ENCODE data around the gene PSAP.

Gene PSAP

DNA sequence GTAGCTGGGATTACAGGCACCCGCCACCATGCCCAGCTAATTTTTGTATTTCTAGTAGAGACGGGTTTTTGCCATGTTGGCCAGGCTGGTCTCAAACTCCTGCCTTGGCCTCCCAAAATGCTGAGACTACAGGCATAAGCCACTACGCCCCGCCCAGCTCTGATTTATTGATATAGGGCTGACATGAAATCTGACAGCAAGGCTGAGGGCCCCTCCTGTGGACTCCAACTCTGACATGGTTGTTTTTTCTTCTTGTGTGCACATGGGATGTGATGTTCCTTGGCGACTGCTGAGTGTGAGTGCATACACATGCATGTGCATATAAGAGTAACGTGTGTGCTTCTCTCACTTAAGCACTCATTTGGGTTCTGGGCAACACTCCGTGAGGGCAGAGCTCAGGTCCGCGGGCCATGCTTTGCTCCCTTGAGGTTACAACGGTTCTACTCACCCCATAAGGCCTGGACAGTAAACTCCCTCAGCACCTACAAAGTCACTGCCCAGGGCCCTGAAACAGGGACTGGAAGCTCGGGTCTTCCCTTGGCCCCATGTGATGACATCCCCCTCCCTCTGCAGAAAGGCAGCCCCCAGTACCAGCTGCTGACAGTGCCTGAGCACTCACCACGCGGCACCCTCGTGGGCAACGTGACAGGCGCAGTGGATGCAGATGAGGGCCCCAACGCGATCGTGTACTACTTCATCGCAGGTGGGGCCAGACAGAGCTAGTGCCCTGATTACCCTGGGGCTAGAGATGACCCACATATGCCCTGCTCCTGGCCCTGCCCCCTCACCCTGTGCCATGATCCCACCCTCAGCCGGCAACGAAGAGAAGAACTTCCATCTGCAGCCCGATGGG is 44.1 kb downstream of the PSAP start:
- no peak for DNase-seq

DNA sequence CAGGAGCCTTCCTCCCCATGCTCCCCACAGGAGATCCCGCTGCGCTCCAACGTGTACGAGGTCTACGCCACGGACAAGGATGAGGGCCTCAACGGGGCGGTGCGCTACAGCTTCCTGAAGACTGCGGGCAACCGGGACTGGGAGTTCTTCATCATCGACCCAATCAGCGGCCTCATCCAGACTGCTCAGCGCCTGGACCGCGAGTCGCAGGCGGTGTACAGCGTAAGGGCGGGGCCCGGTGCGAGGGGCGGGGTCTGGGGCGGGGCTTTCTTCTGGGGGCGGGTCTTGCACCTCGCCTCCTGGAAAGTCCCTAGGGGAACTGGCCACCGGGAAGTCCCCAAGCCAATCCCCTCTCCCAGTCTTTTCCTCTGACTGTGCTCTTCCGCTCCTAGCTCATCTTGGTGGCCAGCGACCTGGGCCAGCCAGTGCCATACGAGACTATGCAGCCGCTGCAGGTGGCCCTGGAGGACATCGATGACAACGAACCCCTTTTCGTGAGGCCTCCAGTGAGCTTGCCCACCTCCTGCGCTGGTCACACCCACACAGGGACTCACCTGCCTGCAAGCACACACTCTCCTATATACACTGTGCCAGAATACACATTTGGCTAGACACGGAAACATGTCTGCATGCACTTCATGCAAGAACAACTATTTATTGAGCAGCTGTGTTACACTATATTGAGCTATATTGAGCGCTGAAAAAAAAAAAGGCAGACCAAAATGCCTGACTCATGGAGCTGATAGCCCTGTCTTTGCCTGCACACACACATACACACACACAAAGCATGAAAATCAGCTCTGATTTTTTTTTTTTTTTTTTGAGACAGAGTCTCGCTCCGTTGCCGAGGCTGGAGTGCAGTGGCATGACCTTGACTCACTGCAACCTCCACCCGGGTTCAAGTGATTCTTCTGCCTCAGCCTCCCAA is 45.0 kb downstream of the PSAP start:
- DNase-seq: no peak

DNA sequence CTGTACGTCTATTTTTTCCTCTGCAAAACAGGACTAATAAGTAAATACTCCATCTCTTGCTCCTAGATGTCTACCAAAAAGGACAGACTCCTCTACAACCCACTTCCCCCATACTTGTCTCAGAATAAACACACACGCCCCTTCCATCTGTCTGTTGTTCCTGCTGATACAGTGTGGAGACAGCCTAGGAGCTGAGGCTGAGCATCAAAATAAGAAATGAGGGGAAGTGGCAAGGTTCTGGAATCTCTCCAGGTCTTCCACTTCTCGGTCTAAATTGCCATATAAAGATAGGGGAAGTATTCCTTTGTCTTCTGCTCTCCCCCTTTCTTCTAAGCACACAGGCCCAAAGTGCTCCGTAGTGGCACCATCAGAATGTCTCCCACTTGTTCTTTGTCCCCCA is 47.0 kb downstream of the PSAP start:
- no peak for DNase-seq

DNA sequence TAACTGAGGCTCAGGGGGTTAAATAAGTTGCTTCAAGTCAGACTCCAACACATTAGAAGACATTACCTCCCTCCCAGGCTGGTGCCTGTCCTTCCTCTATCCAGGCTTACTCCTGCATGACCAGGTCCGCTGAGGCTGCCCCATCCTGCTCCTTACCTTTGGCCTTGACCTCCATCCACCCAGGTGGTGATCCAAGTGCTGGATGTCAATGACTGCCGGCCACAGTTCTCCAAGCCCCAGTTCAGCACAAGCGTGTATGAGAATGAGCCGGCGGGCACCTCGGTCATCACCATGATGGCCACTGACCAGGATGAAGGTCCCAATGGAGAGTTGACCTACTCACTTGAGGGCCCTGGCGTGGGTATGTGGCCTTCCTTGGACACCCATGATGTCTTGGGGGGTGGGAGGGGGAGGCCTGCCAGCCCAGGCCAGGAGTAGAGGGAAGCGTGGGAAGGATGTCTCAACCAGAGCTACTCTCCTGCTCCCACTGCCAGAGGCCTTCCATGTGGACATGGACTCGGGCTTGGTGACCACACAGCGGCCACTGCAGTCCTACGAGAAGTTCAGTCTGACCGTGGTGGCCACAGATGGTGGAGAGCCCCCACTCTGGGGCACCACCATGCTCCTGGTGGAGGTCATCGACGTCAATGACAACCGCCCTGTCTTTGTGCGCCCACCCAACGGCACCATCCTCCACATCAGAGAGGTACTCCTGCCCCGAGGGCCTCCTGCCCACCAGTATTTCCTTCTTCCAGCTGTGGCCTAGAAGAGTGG is 48.1 kb downstream of the PSAP start:
- DNase-seq: no peak

- no peak for DNase-seq
Measured at GRCh38 chr10:71802235-71802634, 48.8 kb downstream of the PSAP start.

DNA sequence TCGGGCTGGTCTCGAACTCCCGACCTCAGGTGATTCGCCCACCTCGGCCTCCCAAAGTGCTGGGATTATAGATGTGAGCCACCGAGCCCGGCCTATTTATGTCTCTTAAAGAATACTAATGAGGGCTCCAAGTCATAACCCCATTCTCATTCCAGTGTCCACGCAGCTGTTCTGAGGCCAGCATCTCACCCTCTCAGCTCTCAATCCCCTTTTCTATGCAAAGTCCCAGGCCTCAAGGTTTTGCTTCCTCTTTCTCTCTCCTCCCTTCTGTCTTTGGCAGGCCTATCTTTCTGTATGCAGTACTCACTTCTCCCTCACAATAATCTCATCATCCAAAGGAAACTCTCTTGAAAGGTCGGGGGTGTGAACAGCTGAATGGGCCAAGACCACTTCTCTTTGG is 49.7 kb downstream of the PSAP start:
- no peak for DNase-seq

DNA sequence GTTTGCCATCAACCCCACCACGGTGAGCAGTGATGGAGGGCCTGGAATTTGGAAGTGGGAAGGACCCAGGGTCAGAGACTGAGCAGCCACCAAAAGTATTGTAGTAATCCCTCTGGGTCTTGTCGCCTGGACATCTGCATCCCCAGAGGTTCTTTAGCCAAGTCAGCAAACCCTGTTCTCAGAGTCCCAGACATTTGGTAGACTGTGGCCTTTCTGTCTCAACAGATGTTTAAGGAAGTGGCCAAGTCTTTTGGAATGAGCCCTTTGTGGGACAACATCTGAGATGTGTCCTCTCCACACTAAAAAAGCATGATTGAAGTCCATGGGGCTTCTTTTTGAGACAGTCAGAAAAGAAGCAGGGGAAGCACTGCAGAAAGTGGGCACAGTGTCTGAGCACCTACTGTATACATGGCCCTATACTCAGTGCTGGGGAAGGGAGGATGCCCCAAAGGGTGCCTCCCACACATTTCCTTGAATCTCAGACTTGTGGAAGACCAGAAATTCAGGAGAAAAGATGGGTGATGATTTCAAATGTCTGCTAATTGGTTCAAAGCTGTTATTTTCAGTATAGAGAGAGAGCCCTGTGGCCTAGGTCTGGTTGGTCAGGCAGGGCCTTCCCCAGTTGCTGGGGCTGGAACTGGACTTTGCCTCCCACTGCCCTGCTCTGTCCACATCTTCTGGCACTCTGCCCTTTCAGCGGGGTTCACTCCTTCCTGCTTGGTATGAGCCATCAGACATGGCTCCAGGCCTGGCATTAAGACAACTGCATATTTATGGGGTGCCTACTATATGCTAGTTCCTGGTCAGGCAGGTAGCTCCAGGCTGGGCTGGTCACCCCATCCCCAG is 51.2 kb downstream of the PSAP start:
- no peak for DNase-seq

DNA sequence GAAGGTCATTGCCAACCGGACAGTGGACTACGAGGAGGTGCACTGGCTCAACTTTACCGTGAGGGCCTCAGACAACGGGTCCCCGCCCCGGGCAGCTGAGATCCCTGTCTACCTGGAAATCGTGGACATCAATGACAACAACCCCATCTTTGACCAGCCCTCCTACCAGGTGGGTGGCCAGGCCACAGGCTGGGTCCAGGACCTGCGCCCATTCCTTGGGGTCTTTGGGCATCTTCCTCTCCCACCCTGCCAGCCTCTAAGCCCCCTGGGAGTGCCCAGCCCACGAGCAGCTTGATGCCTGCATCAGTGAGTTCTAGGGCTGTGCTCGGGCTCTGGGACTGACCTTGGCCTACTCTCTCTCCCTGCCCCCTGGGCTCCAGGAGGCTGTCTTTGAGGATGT is 51.9 kb downstream of the PSAP start:
- DNase-seq: no peak

DNA sequence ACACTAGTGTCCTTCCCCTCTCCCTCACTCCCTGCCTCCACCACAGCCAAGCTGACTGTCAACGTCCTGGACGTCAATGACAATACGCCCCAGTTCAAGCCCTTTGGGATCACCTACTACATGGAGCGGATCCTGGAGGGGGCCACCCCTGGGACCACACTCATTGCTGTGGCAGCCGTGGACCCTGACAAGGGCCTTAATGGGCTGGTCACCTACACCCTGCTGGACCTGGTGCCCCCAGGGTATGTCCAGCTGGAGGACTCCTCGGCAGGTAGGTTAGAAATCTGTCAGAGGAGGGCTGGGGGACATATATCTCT is 52.8 kb downstream of the PSAP start:
- DNase-seq: no peak

GRCh38 chr10:71797533-71798307 is 53.3 kb downstream of the PSAP start:
- no peak for DNase-seq

DNA sequence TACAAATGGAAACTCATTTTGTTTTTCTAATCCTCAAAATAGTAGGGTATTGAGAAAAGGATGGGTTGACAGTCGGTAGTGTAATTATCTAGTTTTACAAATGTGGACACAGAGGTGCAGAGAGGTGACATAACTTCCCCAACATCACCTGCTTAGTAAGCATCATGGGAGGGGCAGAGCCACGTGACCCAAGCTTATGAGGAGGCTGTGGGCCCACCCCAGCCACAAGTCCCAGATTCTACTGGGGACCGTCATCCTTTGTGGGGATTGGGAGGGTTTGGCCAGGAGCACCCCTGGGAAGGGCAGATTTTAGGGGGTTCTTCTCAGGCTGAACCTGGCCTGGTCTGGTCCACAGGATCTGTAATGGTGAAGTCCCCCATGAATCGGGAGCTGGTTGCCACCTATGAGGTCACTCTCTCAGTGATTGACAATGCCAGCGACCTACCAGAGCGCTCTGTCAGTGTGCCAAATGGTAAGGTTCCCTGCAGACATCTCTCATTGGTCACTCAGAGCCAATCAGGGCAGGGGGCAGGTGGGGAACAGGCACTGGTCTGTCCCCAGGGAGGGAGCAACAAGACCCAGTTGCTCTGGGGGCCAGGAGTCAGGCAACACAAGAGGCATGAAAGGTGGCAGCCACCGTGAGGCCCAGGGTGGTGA is 54.2 kb downstream of the PSAP start:
- no peak for DNase-seq

GRCh38 chr10:71795248-71795647 is 55.8 kb downstream of the PSAP start:
- DNase-seq: no peak

DNA sequence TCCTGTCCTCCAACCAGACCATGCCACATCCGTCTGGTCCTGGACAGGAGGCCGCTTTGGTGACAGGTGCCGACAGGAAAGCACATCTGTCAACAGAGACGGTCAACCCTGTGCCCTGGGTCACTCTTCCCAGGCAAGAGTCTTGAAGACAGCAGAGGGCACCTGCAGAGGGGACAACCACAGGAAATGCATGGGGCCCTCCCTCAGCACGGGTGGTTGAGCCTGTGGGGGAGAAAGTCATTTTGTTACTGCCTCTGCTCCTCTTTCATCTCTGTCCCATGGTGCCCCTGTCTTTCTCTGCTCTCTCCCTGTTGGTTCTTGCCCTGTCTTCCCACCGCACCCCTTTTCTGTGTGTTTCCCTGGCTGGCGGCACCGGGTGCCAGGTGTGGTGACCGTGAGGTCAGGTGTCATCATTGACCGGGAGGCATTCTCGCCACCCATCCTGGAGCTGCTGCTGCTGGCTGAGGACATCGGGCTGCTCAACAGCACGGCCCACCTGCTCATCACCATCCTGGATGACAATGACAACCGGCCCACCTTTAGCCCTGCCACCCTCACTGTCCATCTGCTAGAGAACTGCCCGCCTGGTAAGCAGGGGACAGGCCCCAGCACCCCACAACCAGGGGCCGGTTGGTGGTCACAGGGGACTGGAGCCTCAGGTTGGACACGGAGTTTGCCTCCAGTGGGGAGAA is 60.2 kb downstream of the PSAP start:
- no peak for DNase-seq

- no peak for DNase-seq
Measured at GRCh38 chr10:71789871-71790270, 61.2 kb downstream of the PSAP start.

GRCh38 chr10:71788954-71789353 is 62.1 kb downstream of the PSAP start:
- DNase-seq: no peak

DNA sequence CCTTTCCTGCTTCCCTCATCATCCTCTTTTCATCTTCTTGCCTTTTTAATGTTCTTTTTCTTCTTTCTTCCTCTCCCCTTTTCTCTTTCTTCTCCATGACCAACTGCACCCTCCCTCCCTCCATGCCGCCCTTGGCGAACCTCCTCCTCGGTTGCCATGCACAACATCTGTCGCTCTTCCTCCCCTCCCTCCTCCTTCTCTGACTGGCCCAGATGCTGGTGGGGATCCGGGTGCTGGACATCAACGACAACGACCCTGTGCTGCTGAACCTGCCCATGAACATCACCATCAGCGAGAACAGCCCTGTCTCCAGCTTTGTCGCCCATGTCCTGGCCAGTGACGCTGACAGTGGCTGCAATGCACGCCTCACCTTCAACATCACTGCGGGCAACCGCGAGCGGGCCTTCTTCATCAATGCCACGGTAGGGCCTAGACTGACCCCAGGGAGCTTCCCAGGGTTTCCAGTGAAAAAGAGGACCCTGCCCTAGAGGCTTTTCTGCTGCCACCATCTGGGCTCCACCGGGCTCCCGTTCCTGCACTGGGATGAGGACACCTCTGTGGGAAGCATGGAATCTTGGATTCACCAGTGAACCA is 66.3 kb downstream of the PSAP start:
- no peak for DNase-seq

DNA sequence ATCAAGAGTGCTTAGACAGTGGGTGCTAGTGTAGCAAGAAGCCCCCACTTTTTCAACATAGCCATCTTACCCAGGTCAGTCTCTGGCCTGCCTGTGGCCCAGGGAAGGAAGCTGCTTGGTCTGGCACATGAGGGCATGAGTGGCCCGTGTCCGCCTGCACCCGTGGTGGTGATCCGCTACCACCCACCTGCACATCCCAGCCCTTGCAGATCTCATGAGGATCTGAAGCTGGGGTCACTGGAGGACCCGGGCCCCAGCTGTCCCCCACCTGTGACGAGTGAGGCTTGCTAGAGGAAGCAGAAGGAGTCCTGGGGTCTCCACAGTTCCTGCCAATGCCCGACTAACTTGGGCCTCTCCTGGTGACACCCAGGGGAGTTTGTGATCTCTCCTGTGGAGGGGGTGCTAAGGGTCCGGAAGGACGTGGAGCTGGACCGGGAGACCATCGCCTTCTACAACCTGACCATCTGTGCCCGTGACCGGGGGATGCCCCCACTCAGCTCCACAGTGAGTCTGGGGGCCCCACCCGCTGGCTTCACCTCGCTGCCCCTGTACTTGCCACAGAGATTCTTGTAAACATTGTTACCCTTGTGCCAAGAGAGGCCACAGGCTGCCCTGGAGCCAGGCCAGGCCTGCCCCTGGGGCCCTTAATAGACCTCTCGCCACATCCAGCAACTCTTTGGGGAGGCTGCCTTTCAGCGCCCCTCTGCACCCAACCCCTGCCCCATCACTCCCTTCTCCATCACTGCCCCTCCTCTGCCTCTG is 67.0 kb downstream of the PSAP start:
- no peak for DNase-seq

DNA sequence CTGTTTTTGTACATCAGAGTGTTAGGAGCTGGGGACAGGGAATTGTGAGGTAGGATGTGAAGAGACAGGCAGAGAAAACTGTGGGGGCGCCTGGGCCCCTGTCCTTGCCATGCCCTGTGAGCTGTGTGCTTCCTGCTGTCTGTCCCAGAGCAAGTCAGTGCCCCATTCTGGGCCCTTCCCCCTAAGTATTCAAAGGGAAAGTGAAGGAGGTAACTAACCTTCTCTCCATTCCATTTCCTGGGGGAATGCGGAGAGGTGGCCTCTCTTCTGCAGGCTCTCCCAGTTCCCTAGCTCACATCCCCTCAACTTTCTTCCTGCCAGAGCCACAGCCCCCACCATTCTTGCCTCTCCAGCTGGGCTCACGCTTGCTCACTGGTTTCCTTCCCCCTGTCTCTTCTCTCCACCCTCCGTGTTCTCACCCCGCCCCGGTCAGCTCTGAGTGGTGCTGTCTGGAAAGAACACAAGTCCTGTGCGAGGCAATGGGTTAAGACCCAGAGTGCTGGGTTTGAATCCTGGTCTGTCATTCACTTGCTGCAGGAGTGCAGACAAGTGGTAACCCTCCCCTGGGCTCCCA is 68.0 kb downstream of the PSAP start:
- no peak for DNase-seq

Data from effector CD8-positive, alpha-beta T cell (primary cell).